Endothelial cell (in vitro differentiated cells): ENCODE measurements around the gene KLHL40. TPM values are rescaled to one million over a fixed set of nuclear protein-coding genes. Genes with fewer than 3 reads are reported as not detected.

Experiments used
- DNase-seq: peaks from one replicate; pipeline ENCODE4 v3.0.0; 2021; ENCODE audit warnings: low spot score
- H3K27ac Mint-ChIP-seq: one replicate; pipeline ENCODE4 v1.8.0; 2021; ENCODE audit warnings: mixed read lengths, inconsistent platforms; ENCODE audit not compliant: unreplicated experiment
- H3K27me3 Mint-ChIP-seq: one replicate; pipeline ENCODE4 v1.8.0; 2021; ENCODE audit warnings: mild to moderate bottlenecking, moderate library complexity, mixed read lengths, inconsistent platforms; ENCODE audit not compliant: unreplicated experiment
- H3K36me3 Mint-ChIP-seq: one replicate; pipeline ENCODE4 v1.8.0; 2021; ENCODE audit warnings: mild to moderate bottlenecking, low read depth, mixed read lengths, inconsistent platforms; ENCODE audit not compliant: unreplicated experiment
- H3K4me1 Mint-ChIP-seq: one replicate; pipeline ENCODE4 v1.8.0; 2021; ENCODE audit warnings: mild to moderate bottlenecking, mixed read lengths, inconsistent platforms; ENCODE audit not compliant: unreplicated experiment
- H3K4me3 Mint-ChIP-seq: one replicate; pipeline ENCODE4 v1.8.0; 2021; ENCODE audit warnings: mild to moderate bottlenecking, mixed read lengths, inconsistent platforms; ENCODE audit not compliant: unreplicated experiment
- H3K9me3 Mint-ChIP-seq: one replicate; pipeline ENCODE4 v1.8.0; 2021; ENCODE audit warnings: mixed read lengths, inconsistent platforms; ENCODE audit not compliant: unreplicated experiment
- long read RNA-seq: library from polyadenylated mRNA; unstranded; transcript quantifications from one replicate; pipeline ENCODE4 v2.0.0, GENCODE V29; 2020; ENCODE audit not compliant: unreplicated experiment
- total RNA-seq: library from RNA; stranded (reverse); fragmentation: NEBNext Ultra II Directional; extraction: Animal tissue kit (Norgen Biotek cat#: 25700); gene quantifications from one replicate; pipeline ENCODE4 v1.2.1, GENCODE V29; 2021; ENCODE audit not compliant: unreplicated experiment
- TF ChIP-seq, protein P1 (sequence below): fragments of 200-600 bp; sonication (generic); IDR thresholded peaks from one replicate; pipeline ENCODE4 v1.5.0; 2021; ENCODE audit warnings: antibody characterized with exemption; ENCODE audit not compliant: unreplicated experiment

The KLHL40 gene
- not detected for total RNA-seq
- long read RNA-seq = 0 reads

GRCh38 chr3:42685363-42685881 is at the start of gene KLHL40:
TSS of gene KLHL40 (plus strand) at chr3:42685537. CDS start at chr3:42685619, 82 bp downstream.
- DNase-seq = no peak
- H3K4me3 Mint-ChIP-seq = no peak within 1 kb of the TSS
- no peak within 1 kb of the TSS for H3K27ac Mint-ChIP-seq
- no peaks in the 10 kb centered on the region for H3K4me1 Mint-ChIP-seq
- H3K36me3 Mint-ChIP-seq = no peaks in the 10 kb centered on the region
- H3K27me3 Mint-ChIP-seq = peaks cover 8% of the 10 kb centered on the region
- no peaks in the 10 kb centered on the region for H3K9me3 Mint-ChIP-seq
- TF ChIP-seq, protein P1, sequence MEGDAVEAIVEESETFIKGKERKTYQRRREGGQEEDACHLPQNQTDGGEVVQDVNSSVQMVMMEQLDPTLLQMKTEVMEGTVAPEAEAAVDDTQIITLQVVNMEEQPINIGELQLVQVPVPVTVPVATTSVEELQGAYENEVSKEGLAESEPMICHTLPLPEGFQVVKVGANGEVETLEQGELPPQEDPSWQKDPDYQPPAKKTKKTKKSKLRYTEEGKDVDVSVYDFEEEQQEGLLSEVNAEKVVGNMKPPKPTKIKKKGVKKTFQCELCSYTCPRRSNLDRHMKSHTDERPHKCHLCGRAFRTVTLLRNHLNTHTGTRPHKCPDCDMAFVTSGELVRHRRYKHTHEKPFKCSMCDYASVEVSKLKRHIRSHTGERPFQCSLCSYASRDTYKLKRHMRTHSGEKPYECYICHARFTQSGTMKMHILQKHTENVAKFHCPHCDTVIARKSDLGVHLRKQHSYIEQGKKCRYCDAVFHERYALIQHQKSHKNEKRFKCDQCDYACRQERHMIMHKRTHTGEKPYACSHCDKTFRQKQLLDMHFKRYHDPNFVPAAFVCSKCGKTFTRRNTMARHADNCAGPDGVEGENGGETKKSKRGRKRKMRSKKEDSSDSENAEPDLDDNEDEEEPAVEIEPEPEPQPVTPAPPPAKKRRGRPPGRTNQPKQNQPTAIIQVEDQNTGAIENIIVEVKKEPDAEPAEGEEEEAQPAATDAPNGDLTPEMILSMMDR = no peak

DNA sequence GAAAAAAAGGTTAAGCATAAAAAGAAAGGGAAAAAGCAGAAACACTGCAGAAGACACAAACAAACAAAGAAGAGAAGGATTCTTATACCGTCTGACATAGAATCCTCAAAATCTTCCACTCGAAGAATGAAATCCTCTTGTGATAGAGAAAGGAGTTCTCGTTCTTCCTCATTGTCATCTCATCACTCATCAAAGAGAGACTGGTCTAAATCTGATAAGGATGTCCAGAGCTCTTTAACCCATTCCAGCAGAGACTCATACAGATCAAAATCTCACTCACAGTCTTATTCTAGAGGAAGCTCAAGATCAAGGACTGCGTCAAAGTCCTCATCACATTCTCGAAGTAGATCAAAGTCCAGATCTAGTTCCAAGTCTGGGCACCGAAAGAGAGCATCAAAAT is 48.3 kb upstream of the KLHL40 start:
- no peaks in the 10 kb centered on the region for H3K27me3 Mint-ChIP-seq
- no peaks in the 10 kb centered on the region for H3K9me3 Mint-ChIP-seq
- peaks cover 16% of the 10 kb centered on the region for H3K4me1 Mint-ChIP-seq
- no peak overlapping the region for H3K27ac Mint-ChIP-seq
- no peak for DNase-seq
- H3K4me3 Mint-ChIP-seq = no peak overlapping the region
- H3K36me3 Mint-ChIP-seq = peaks cover 30% of the 10 kb centered on the region
- TF ChIP-seq, protein P1 = no peak

GRCh38 chr3:42638339-42638842 is 46.9 kb upstream of the KLHL40 start:
- H3K4me1 Mint-ChIP-seq = peaks cover 16% of the 10 kb centered on the region
- H3K27ac Mint-ChIP-seq = no peak overlapping the region
- no peak for DNase-seq
- H3K9me3 Mint-ChIP-seq = no peaks in the 10 kb centered on the region
- peaks cover 26% of the 10 kb centered on the region for H3K36me3 Mint-ChIP-seq
- TF ChIP-seq, protein P1 = no peak
- H3K27me3 Mint-ChIP-seq = peaks cover 2% of the 10 kb centered on the region
- no peak overlapping the region for H3K4me3 Mint-ChIP-seq

GRCh38 chr3:42639192-42639591 is 46.1 kb upstream of the KLHL40 start:
- H3K27ac Mint-ChIP-seq = no peak overlapping the region
- H3K27me3 Mint-ChIP-seq = peaks cover 2% of the 10 kb centered on the region
- no peak for DNase-seq
- H3K36me3 Mint-ChIP-seq = peaks cover 22% of the 10 kb centered on the region
- peaks cover 16% of the 10 kb centered on the region for H3K4me1 Mint-ChIP-seq
- TF ChIP-seq, protein P1 = no peak
- no peak overlapping the region for H3K4me3 Mint-ChIP-seq
- no peaks in the 10 kb centered on the region for H3K9me3 Mint-ChIP-seq

- Mint-ChIP-seq H3K4me3 (no peak overlapping the region), H3K36me3 (peaks cover 26% of the 10 kb centered on the region), H3K4me1 (peaks cover 13% of the 10 kb centered on the region), H3K27me3 (peaks cover 3% of the 10 kb centered on the region), H3K27ac (peak overlapping the region; percentile 92), H3K9me3 (no peaks in the 10 kb centered on the region)
- no peak for DNase-seq
- TF ChIP-seq, protein P1 = no peak
Observed at GRCh38 chr3:42640129-42640528, 45.2 kb upstream of the KLHL40 start.
